ENCODE data around the gene ULK4.

Gene ULK4

DNA sequence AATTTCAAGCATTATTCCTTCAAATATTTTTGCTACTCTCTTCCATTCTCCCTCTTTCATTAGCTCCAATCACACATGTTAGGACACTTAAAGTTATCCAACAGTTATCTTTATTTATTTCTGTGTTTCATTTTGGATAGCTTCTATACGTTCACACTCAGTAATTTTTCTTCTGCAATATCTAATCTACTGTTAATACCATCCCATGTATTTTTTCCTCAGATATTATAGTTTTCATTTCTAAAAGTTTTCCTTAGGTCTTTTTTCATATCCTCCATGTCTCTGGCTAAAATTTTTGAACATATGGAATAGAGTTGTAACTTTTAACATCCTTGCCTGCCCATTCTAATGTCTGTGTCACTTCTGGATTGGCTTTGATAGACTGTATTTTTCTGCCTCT lies 689.2 kb downstream of the ULK4 start (continued):
- TF ChIP-seq, protein P1, sequence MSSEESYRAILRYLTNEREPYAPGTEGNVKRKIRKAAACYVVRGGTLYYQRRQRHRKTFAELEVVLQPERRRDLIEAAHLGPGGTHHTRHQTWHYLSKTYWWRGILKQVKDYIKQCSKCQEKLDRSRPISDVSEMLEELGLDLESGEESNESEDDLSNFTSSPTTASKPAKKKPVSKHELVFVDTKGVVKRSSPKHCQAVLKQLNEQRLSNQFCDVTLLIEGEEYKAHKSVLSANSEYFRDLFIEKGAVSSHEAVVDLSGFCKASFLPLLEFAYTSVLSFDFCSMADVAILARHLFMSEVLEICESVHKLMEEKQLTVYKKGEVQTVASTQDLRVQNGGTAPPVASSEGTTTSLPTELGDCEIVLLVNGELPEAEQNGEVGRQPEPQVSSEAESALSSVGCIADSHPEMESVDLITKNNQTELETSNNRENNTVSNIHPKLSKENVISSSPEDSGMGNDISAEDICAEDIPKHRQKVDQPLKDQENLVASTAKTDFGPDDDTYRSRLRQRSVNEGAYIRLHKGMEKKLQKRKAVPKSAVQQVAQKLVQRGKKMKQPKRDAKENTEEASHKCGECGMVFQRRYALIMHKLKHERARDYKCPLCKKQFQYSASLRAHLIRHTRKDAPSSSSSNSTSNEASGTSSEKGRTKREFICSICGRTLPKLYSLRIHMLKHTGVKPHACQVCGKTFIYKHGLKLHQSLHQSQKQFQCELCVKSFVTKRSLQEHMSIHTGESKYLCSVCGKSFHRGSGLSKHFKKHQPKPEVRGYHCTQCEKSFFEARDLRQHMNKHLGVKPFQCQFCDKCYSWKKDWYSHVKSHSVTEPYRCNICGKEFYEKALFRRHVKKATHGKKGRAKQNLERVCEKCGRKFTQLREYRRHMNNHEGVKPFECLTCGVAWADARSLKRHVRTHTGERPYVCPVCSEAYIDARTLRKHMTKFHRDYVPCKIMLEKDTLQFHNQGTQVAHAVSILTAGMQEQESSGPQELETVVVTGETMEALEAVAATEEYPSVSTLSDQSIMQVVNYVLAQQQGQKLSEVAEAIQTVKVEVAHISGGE (tag by site-specific recombination; conservative IDR thresholded peaks at IDR 0.05; ENCODE audit: low read depth): no peak

- CTCF ChIA-PET: no interaction called here
Observed at GRCh38 chr3:41267975-41268640, 693.8 kb downstream of the ULK4 start.

DNA sequence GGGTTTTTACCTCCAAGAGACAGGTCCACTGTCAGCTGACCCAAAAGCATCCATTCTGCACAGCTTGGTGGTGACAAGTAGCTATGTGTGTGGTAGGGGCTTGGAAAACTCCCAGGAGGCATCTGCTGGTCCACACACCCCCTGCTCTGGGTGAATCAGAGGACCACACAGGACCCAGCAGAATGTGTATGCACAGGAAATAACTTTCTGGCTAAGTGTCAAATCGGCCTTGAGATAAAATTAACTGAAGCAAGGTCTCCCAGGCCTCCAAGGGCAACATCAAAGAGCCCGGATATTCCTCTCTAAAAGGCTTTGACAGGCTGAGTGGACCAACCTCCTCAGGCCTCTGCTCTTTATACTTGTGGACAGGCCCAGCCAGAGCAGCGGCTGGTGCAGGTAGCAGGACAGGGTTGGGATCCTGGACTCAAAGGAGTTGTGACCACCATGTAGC lies 696.1 kb downstream of the ULK4 start:
- H3K36me3 ChIP-seq (ENCODE audit: control insufficient read depth in 2 of 2, insufficient read depth in 1 of 2, low read length in 2 of 2): no peaks in the 10 kb centered on the region
- ChIA-PET CTCF (no interaction called here), POLR2A (no interaction called here)

More at GRCh38 chr3:41267975-41268640, 693.8 kb downstream of the ULK4 start:
- H3K4me3 ChIP-seq (ENCODE audit: low read depth, low read length): no peak overlapping the region
- no peaks in the 10 kb centered on the region for H3K9me3 ChIP-seq (ENCODE audit: control insufficient read depth, insufficient read depth, low read depth, low read length)
- no peaks in the 10 kb centered on the region for H3K36me3 ChIP-seq (ENCODE audit: control insufficient read depth in 2 of 2, insufficient read depth in 1 of 2, low read length in 2 of 2)
- H3K4me1 ChIP-seq (ENCODE audit: control insufficient read depth, insufficient read depth, low read length): no peaks in the 10 kb centered on the region
- POLR2A ChIA-PET: no interaction called here
- no peak overlapping the region for H3K27ac ChIP-seq (ENCODE audit: extremely low read depth, low read depth, low read length)
- no peak for TF ChIP-seq ZNF24 (tag by site-specific recombination; IDR thresholded peaks at IDR 0.05)
- TF ChIP-seq ZIC2 (tag by site-specific recombination; IDR thresholded peaks at IDR 0.05): peak; percentile 26
- TF ChIP-seq ZNF600 (tag by site-specific recombination; IDR thresholded peaks at IDR 0.05): 0 out of 2 replicates have a peak, but pooled peaks have one; percentile 18
- TF ChIP-seq ZNF629 (tag by site-specific recombination; IDR thresholded peaks at IDR 0.05): 0 out of 2 replicates have a peak, but pooled peaks have one; percentile 28
- TF ChIP-seq ZNF184 (tag by site-specific recombination; IDR thresholded peaks at IDR 0.05): 0 out of 2 replicates have a peak, but pooled peaks have one; percentile 26
- 0 out of 2 replicates have a peak, but pooled peaks have one; percentile 35 for TF ChIP-seq ZNF660 (tag by site-specific recombination; IDR thresholded peaks at IDR 0.05)
- 0 out of 2 replicates have a peak, but pooled peaks have one; percentile 10 for TF ChIP-seq GLIS1 (tag by site-specific recombination; IDR thresholded peaks at IDR 0.05)
- TF ChIP-seq, protein P2, sequence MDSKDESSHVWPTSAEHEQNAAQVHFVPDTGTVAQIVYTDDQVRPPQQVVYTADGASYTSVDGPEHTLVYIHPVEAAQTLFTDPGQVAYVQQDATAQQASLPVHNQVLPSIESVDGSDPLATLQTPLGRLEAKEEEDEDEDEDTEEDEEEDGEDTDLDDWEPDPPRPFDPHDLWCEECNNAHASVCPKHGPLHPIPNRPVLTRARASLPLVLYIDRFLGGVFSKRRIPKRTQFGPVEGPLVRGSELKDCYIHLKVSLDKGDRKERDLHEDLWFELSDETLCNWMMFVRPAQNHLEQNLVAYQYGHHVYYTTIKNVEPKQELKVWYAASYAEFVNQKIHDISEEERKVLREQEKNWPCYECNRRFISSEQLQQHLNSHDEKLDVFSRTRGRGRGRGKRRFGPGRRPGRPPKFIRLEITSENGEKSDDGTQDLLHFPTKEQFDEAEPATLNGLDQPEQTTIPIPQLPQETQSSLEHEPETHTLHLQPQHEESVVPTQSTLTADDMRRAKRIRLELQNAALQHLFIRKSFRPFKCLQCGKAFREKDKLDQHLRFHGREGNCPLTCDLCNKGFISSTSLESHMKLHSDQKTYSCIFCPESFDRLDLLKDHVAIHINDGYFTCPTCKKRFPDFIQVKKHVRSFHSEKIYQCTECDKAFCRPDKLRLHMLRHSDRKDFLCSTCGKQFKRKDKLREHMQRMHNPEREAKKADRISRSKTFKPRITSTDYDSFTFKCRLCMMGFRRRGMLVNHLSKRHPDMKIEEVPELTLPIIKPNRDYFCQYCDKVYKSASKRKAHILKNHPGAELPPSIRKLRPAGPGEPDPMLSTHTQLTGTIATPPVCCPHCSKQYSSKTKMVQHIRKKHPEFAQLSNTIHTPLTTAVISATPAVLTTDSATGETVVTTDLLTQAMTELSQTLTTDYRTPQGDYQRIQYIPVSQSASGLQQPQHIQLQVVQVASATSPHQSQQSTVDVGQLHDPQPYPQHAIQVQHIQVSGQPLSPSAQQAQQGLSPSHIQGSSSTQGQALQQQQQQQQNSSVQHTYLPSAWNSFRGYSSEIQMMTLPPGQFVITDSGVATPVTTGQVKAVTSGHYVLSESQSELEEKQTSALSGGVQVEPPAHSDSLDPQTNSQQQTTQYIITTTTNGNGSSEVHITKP (tag by site-specific recombination; IDR thresholded peaks at IDR 0.05): peak; percentile 56
- TF ChIP-seq SP7 (tag by site-specific recombination; IDR thresholded peaks at IDR 0.05): peak; percentile 45
- no peak for TF ChIP-seq ZBTB17 (tag by site-specific recombination; IDR thresholded peaks at IDR 0.05)

More for the DNA sequence above, 696.1 kb downstream of the ULK4 start:
- TF ChIP-seq KLF7 (tag by site-specific recombination; IDR thresholded peaks at IDR 0.05; ENCODE audit: borderline replicate concordance) (no peak), ZNF350 (tag by site-specific recombination; IDR thresholded peaks at IDR 0.05) (no peak), ZNF555 (tag by site-specific recombination; conservative IDR thresholded peaks at IDR 0.05) (no peak), GLIS1 (tag by site-specific recombination; IDR thresholded peaks at IDR 0.05) (peak; percentile 76), ZNF830 (tag by site-specific recombination; IDR thresholded peaks at IDR 0.05; ENCODE audit: low read depth) (no peak)
- Histone ChIP-seq H3K9me3 (ENCODE audit: control insufficient read depth, insufficient read depth, low read depth, low read length) (no peaks in the 10 kb centered on the region), H3K27ac (ENCODE audit: extremely low read depth, low read depth, low read length) (no peak overlapping the region), H3K4me3 (ENCODE audit: low read depth, low read length) (no peak overlapping the region), H3K4me1 (ENCODE audit: control insufficient read depth, insufficient read depth, low read length) (no peaks in the 10 kb centered on the region)
